Measurements from ENCODE around the gene CLINT1. TPM values are rescaled to one million over a fixed set of nuclear protein-coding genes. Genes with fewer than 3 reads are reported as not detected.

Gene CLINT1
- total RNA-seq, 1 donor from 2014 or later, result 105 TPM

DNA sequence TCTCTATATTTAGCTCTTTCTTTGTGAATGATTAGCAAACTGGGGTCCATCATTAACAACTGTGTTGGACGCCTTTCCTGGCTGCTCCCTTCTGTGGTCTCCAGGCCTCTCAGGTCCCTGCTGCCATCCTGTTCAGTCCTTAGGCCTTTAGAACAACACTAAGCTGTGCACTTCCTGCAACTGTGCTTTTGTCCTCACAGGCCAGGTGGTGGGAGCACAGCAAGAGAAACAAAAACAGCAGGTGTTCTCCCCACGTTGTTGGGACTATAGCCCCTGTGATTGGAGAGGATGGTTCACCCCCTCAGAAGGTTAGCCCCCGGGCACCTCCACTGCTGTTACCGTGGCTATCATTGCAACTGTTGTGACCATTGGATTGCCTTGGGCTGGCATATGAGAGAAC is 41.7 kb upstream of the CLINT1 start:
- TF ChIP-seq, protein P1, sequence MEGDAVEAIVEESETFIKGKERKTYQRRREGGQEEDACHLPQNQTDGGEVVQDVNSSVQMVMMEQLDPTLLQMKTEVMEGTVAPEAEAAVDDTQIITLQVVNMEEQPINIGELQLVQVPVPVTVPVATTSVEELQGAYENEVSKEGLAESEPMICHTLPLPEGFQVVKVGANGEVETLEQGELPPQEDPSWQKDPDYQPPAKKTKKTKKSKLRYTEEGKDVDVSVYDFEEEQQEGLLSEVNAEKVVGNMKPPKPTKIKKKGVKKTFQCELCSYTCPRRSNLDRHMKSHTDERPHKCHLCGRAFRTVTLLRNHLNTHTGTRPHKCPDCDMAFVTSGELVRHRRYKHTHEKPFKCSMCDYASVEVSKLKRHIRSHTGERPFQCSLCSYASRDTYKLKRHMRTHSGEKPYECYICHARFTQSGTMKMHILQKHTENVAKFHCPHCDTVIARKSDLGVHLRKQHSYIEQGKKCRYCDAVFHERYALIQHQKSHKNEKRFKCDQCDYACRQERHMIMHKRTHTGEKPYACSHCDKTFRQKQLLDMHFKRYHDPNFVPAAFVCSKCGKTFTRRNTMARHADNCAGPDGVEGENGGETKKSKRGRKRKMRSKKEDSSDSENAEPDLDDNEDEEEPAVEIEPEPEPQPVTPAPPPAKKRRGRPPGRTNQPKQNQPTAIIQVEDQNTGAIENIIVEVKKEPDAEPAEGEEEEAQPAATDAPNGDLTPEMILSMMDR (IDR thresholded peaks at IDR 0.05), result no peak
- DNase-seq (no peak), ATAC-seq (ENCODE audit: low read depth) (no peak)
- intact Hi-C loops (cut with micrococcal nuclease), result no loop called here
- Mint-ChIP-seq H3K4me3 (no peak overlapping the region), H3K27me3 (no peaks in the 10 kb centered on the region), H3K4me1 (no peaks in the 10 kb centered on the region), H3K9me3 (no peaks in the 10 kb centered on the region), H3K36me3 (ENCODE audit: low read depth) (no peaks in the 10 kb centered on the region), H3K27ac (no peak overlapping the region)
- POLR2A ChIA-PET, result no interaction called here
- CTCF ChIA-PET, result no interaction called here

DNA sequence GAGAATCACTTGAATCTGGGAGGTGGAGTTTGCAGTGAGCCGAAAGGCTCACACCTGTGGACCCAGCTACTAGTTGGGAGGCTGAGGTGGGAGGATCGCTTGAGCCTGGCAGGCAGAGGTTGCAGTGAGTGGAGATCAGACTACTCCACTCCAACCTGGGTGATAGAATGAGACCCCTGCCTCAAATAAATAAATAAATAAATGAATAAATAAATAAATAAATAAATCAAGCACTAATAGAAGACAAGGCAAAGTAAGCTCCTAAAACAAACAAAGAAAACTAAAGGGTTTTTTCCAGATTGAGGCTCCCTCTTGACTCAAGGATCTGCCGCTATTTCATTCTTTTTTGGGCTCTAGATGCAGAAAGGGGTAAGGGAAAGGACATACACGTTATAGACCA is 34.7 kb upstream of the CLINT1 start:
- TF ChIP-seq, protein P1 (IDR thresholded peaks at IDR 0.05), result no peak
- no peak overlapping the region for H3K27ac Mint-ChIP-seq
- CTCF ChIA-PET, result interaction anchor here (1.2 kb wide), 1 partner anchor 76 kb away, joined by 3 read pairs; no protein-coding TSS in a partner anchor
- no peaks in the 10 kb centered on the region for H3K36me3 Mint-ChIP-seq (ENCODE audit: low read depth)
- H3K4me3 Mint-ChIP-seq, result no peak overlapping the region
- H3K9me3 Mint-ChIP-seq, result no peaks in the 10 kb centered on the region
- H3K27me3 Mint-ChIP-seq, result no peaks in the 10 kb centered on the region
- DNase-seq (no peak), ATAC-seq (ENCODE audit: low read depth) (no peak)
- POLR2A ChIA-PET, result no interaction called here
- H3K4me1 Mint-ChIP-seq, result no peaks in the 10 kb centered on the region
- intact Hi-C loops (cut with micrococcal nuclease), result no loop called here

GRCh38 chr5:157892974-157893373 is 34.0 kb upstream of the CLINT1 start:
- H3K27ac Mint-ChIP-seq, result no peak overlapping the region

GRCh38 chr5:157890836-157891597 is 32.1 kb upstream of the CLINT1 start:
- CTCF ChIA-PET, result no interaction called here
- H3K9me3 Mint-ChIP-seq, result no peaks in the 10 kb centered on the region
- intact Hi-C loops (cut with micrococcal nuclease), result no loop called here
- H3K4me1 Mint-ChIP-seq, result no peaks in the 10 kb centered on the region
- H3K4me3 Mint-ChIP-seq, result no peak overlapping the region
- DNase-seq (no peak), ATAC-seq (ENCODE audit: low read depth) (no peak)
- H3K36me3 Mint-ChIP-seq (ENCODE audit: low read depth), result no peaks in the 10 kb centered on the region
- no peak overlapping the region for H3K27ac Mint-ChIP-seq
- POLR2A ChIA-PET, result no interaction called here
- TF ChIP-seq, protein P1 (IDR thresholded peaks at IDR 0.05), result no peak
- no peaks in the 10 kb centered on the region for H3K27me3 Mint-ChIP-seq

More at GRCh38 chr5:157892974-157893373, 34.0 kb upstream of the CLINT1 start:
- TF ChIP-seq, protein P1 (IDR thresholded peaks at IDR 0.05), result no peak
- DNase-seq, result no peak
- no peaks in the 10 kb centered on the region for H3K9me3 Mint-ChIP-seq
- no peak for ATAC-seq (ENCODE audit: low read depth)
- intact Hi-C loops (cut with micrococcal nuclease), result no loop called here
- H3K36me3 Mint-ChIP-seq (ENCODE audit: low read depth), result no peaks in the 10 kb centered on the region
- no peaks in the 10 kb centered on the region for H3K27me3 Mint-ChIP-seq
- no peaks in the 10 kb centered on the region for H3K4me1 Mint-ChIP-seq
- no peak overlapping the region for H3K4me3 Mint-ChIP-seq
- CTCF ChIA-PET, result interaction anchor here (1.2 kb wide), 1 partner anchor 76 kb away, joined by 3 read pairs; no protein-coding TSS in a partner anchor
- POLR2A ChIA-PET, result no interaction called here

GRCh38 chr5:157888814-157889532 is 30.0 kb upstream of the CLINT1 start:
- POLR2A ChIA-PET, result no interaction called here
- ATAC-seq (ENCODE audit: low read depth), result no peak

More at GRCh38 chr5:157888814-157889532, 30.0 kb upstream of the CLINT1 start:
- no peak for DNase-seq
- no peaks in the 10 kb centered on the region for H3K9me3 Mint-ChIP-seq
- TF ChIP-seq, protein P1 (IDR thresholded peaks at IDR 0.05), result no peak
- H3K4me1 Mint-ChIP-seq, result no peaks in the 10 kb centered on the region
- intact Hi-C loops (cut with micrococcal nuclease), result no loop called here
- H3K4me3 Mint-ChIP-seq, result no peak overlapping the region
- H3K27me3 Mint-ChIP-seq, result no peaks in the 10 kb centered on the region
- no peaks in the 10 kb centered on the region for H3K36me3 Mint-ChIP-seq (ENCODE audit: low read depth)
- no peak overlapping the region for H3K27ac Mint-ChIP-seq
- CTCF ChIA-PET, result no interaction called here
